Measurements from ENCODE around the gene SERPINA9.

SERPINA9 gene

GRCh38 chr14:94485944-94486841 is 10.2 kb upstream of the SERPINA9 start:
- ATAC-seq, result peak; percentile 94
- no peak for TF ChIP-seq CREB5 (CRISPR knock-in tag; IDR thresholded peaks at IDR 0.05; ENCODE audit: low read depth)
- TF ChIP-seq ZFP30 (CRISPR knock-in tag; IDR thresholded peaks at IDR 0.05), result no peak
- TF ChIP-seq SNAI2 (CRISPR knock-in tag; IDR thresholded peaks at IDR 0.05), result no peak
- TF ChIP-seq PATZ1 (CRISPR knock-in tag; IDR thresholded peaks at IDR 0.05; ENCODE audit: borderline replicate concordance), result no peak
- TF ChIP-seq POU6F1 (CRISPR knock-in tag; IDR thresholded peaks at IDR 0.05; ENCODE audit: borderline replicate concordance, low read depth), result no peak
- no peak for TF ChIP-seq ESRRG (CRISPR knock-in tag; IDR thresholded peaks at IDR 0.05)
- TF ChIP-seq ZNF565 (CRISPR knock-in tag; conservative IDR thresholded peaks at IDR 0.05; ENCODE audit: low read depth), result no peak
- no peak for TF ChIP-seq ZNF8 (CRISPR knock-in tag; IDR thresholded peaks at IDR 0.05)
- no peak for TF ChIP-seq CSDC2 (CRISPR knock-in tag; IDR thresholded peaks at IDR 0.05)
- TF ChIP-seq CSRNP3 (CRISPR knock-in tag; IDR thresholded peaks at IDR 0.05), result no peak
- TF ChIP-seq ZC3H10 (CRISPR knock-in tag; IDR thresholded peaks at IDR 0.05), result no peak
- no peak for TF ChIP-seq PPARA (CRISPR knock-in tag; IDR thresholded peaks at IDR 0.05; ENCODE audit: borderline replicate concordance)

GRCh38 chr14:94484481-94484880 is 8.5 kb upstream of the SERPINA9 start:
- TF ChIP-seq OSR1 (CRISPR knock-in tag; IDR thresholded peaks at IDR 0.05) (no peak), ZNF8 (CRISPR knock-in tag; IDR thresholded peaks at IDR 0.05) (no peak), ZFP30 (CRISPR knock-in tag; IDR thresholded peaks at IDR 0.05) (no peak)
- ATAC-seq, result no peak

GRCh38 chr14:94483729-94484275 is 7.8 kb upstream of the SERPINA9 start:
- no peak for ATAC-seq

More at GRCh38 chr14:94483729-94484275, 7.8 kb upstream of the SERPINA9 start:
- TF ChIP-seq ARNTL (CRISPR knock-in tag; IDR thresholded peaks at IDR 0.05; ENCODE audit: borderline replicate concordance, low read depth), result no peak
- no peak for TF ChIP-seq ZC3H10 (CRISPR knock-in tag; IDR thresholded peaks at IDR 0.05)
- no peak for TF ChIP-seq ZNF8 (CRISPR knock-in tag; IDR thresholded peaks at IDR 0.05)
- TF ChIP-seq ZFP3 (CRISPR knock-in tag; IDR thresholded peaks at IDR 0.05), result no peak
- no peak for TF ChIP-seq BACH2 (CRISPR knock-in tag; IDR thresholded peaks at IDR 0.05; ENCODE audit: borderline replicate concordance)
- TF ChIP-seq SNAI2 (CRISPR knock-in tag; IDR thresholded peaks at IDR 0.05), result no peak
- no peak for TF ChIP-seq TSHZ2 (CRISPR knock-in tag; IDR thresholded peaks at IDR 0.05)
- no peak for TF ChIP-seq GLIS3 (CRISPR knock-in tag; IDR thresholded peaks at IDR 0.05)
- no peak for TF ChIP-seq ZFP30 (CRISPR knock-in tag; IDR thresholded peaks at IDR 0.05)
- no peak for TF ChIP-seq ZNF565 (CRISPR knock-in tag; conservative IDR thresholded peaks at IDR 0.05; ENCODE audit: low read depth)
- no peak for TF ChIP-seq CSDC2 (CRISPR knock-in tag; IDR thresholded peaks at IDR 0.05)
- TF ChIP-seq TCF4 (CRISPR knock-in tag; IDR thresholded peaks at IDR 0.05; ENCODE audit: borderline replicate concordance), result no peak
